GM12878 (cell line): ENCODE results near the gene ACTL7A. TPM values are rescaled to one million over a fixed set of nuclear protein-coding genes. Genes with fewer than 3 reads are reported as not detected.

Source experiments
- ATAC-seq: fragments of 200-7000 bp; cut with Tn5 transposase; 3 replicates; pipeline ENCODE4 v1.9.1; 2020; ENCODE audit warnings: mild to moderate bottlenecking, moderate library complexity
- BruUV-seq: library from RNA; stranded (reverse); fragments of 400-500 nt; replicated peaks from 2 replicates; lab custom pipeline; 2021; lab: Mats Ljungman, UMichigan
- CTCF ChIA-PET: fragments of 300-600 bp; sonication (Branson Sonifier 250); formaldehyde crosslinking; extraction: SDS; loops from one replicate; lab custom pipeline; 2021; ENCODE audit warnings: inconsistent platforms; lab: Yijun Ruan, JAX
- POLR2A ChIA-PET: fragments of 350-600 bp; formaldehyde crosslinking; extraction: SDS; loops from one replicate; lab custom pipeline; 2021; ENCODE audit warnings: inconsistent platforms; lab: Charles Lee
- RAD21 ChIA-PET: fragments of 300-600 bp; sonication (Branson Sonifier 250); formaldehyde crosslinking; loops from one replicate; lab custom pipeline; 2023; ENCODE audit warnings: antibody characterized with exemption; ENCODE audit not compliant: unreplicated experiment; lab: Charles Lee
- SMC1A ChIA-PET: fragments of 300-600 bp; sonication (Branson Sonifier 250); formaldehyde crosslinking; loops from one replicate; lab custom pipeline; 2023; ENCODE audit not compliant: unreplicated experiment, uncharacterized antibody; lab: Charles Lee
- DNase-seq: peaks from one replicate; pipeline ENCODE4 v3.0.0-alpha.2; 2011; ENCODE audit warnings: low read depth, low spot score
- FAIRE-seq: peaks from 3 replicates; lab custom pipeline; 2011; peaks lifted over from hg19 to GRCh38; lab: Jason Lieb, UNC
- H2AFZ ChIP-seq: 2 replicates; pipeline ENCODE4 v1.6.0; 2011; ENCODE audit warnings: low read depth, low read length, control low read depth; ENCODE audit not compliant: control insufficient read depth
- H3K27ac ChIP-seq: 2 replicates; pipeline ENCODE4 v1.5.1; 2011; ENCODE audit warnings: control low read depth; ENCODE audit not compliant: control insufficient read depth, insufficient read depth
- H3K27me3 ChIP-seq, 2 experiments: replicated peaks in 1 of 2; 2 replicates each; pipeline versions ENCODE4 v1.6.0 to v1.6.1; 2011; ENCODE audit warnings: low read length in 1 of 2; ENCODE audit not compliant: control insufficient read depth in 2 of 2, insufficient read depth in 2 of 2
- H3K36me3 ChIP-seq, 2 experiments: 2 replicates each; pipeline ENCODE4 v1.5.1; 2011; ENCODE audit warnings: low read length in 1 of 2; ENCODE audit not compliant: control insufficient read depth in 2 of 2, insufficient read depth in 2 of 2
- H3K4me1 ChIP-seq: 2 replicates; pipeline ENCODE4 v1.6.1; 2011; ENCODE audit warnings: mild to moderate bottlenecking, low read length, moderate library complexity, mixed read lengths; ENCODE audit not compliant: control insufficient read depth, insufficient read depth
- H3K4me2 ChIP-seq: 2 replicates; pipeline ENCODE4 v1.6.0; 2011; ENCODE audit warnings: control low read depth; ENCODE audit not compliant: control insufficient read depth, insufficient read depth
- H3K4me3 ChIP-seq: fragments of 200-600 bp; sonication (generic); 2 replicates; pipeline ENCODE4 v1.5.1; 2016
- H3K79me2 ChIP-seq: 2 replicates; pipeline ENCODE4 v1.6.0; 2011; ENCODE audit warnings: low read length; ENCODE audit not compliant: control insufficient read depth, insufficient read depth
- H3K9ac ChIP-seq: 2 replicates; pipeline ENCODE4 v1.8.0; 2011; ENCODE audit warnings: low read length, control low read depth, mixed read lengths; ENCODE audit not compliant: control insufficient read depth, insufficient read depth
- H3K9me3 ChIP-seq: replicated peaks from 3 replicates; pipeline ENCODE4 v1.5.1; 2011; ENCODE audit warnings: mild to moderate bottlenecking, low read length; ENCODE audit not compliant: control insufficient read depth, insufficient read depth
- H4K20me1 ChIP-seq: 2 replicates; pipeline ENCODE4 v1.6.0; 2011; ENCODE audit not compliant: control insufficient read depth, insufficient read depth
- HDAC6 ChIP-seq: fragments of 200-600 bp; sonication (generic); IDR thresholded peaks from one replicate; pipeline ENCODE4 v1.8.0; 2017; ENCODE audit warnings: antibody characterized with exemption; ENCODE audit not compliant: unreplicated experiment
- NFYA ChIP-seq: IDR thresholded peaks from 2 replicates; pipeline ENCODE4 v1.6.1; 2011; ENCODE audit warnings: low read depth, mild to moderate bottlenecking, low read length, improper control_type of control experiment, borderline replicate concordance
- SUZ12 ChIP-seq: fragments of 200-600 bp; sonication (generic); IDR thresholded peaks from one replicate; pipeline ENCODE4 v1.6.1; 2018; ENCODE audit warnings: antibody characterized with exemption, mild to moderate bottlenecking; ENCODE audit not compliant: unreplicated experiment
- USF2 ChIP-seq: IDR thresholded peaks from 2 replicates; pipeline ENCODE4 v1.6.1; 2011; ENCODE audit warnings: low read depth, low read length, improper control_type of control experiment, borderline replicate concordance
- ZNF24 ChIP-seq: fragments of 450-650 bp; IDR thresholded peaks from 2 replicates; pipeline ENCODE4 v1.6.1; 2017; ENCODE audit warnings: antibody characterized with exemption, mild to moderate bottlenecking
- WGBS: methylation state at CpG from one replicate; pipeline ENCODE4 v1.1.6; 2016; ENCODE audit warnings: low lambda C conversion rate; ENCODE audit not compliant: insufficient replicate concordance, insufficient coverage; ENCODE audit errors: missing lambda C conversion rate; 5-methylcytosine and 5-hydroxymethylcytosine counted together
- in situ Hi-C: fragments of 300-500 bp; cut with MboI; formaldehyde crosslinking; loops from 9 replicates; pipeline ENCODE4 v1.14.3; 2018; ENCODE audit warnings: mixed read lengths
- intact Hi-C: fragments of 100-400 bp; cut with micrococcal nuclease; formaldehyde crosslinking; loops from one replicate; pipeline ENCODE4 v1.14.2; 2022; ENCODE audit not compliant: unreplicated experiment
- polyA plus RNA-seq, 11 experiments: library from polyadenylated mRNA; depleted of rRNA in 4 of 11; unstranded in 6 of 11; stranded (reverse) in 5 of 11; fragments of >200 nt; fragmentation: Nextera tagmentation in 4 of 11; fragmentation: Illumina TruSeq in 1 of 11; extraction: Ambion mirVana in 4 of 11; extraction: Trizol in 1 of 11; gene quantifications; 1 replicate in 1 of 11; 2 replicates in 10 of 11; pipeline versions ENCODE4 v1.2.1 to v1.2.3, GENCODE V29; 2011 to 2016; ENCODE audit warnings: inconsistent platforms in 2 of 11, missing spikeins in 2 of 11, low read depth in 1 of 11
- total RNA-seq, 4 experiments: library from RNA; depleted of rRNA in 3 of 4; stranded (reverse); fragments of >200 nt in 3 of 4; fragmentation: Illumina TruSeq in 1 of 4; extraction: Trizol in 1 of 4; gene quantifications; 2 replicates each; pipeline versions ENCODE4 v1.2.1 to v1.2.3, GENCODE V29; 2013 to 2021

ACTL7A gene
- total and polyA plus RNA-seq, 10 of the 15 experiments (the other 5 are each of a cell fraction or from before 2014, with no cell fraction given), result not detected

GRCh38 chr9:108812396-108813025 lies 49.6 kb upstream of the ACTL7A start:
- FAIRE-seq, result no peak
- no peaks in the 10 kb centered on the region for H3K79me2 ChIP-seq
- POLR2A ChIA-PET, result no interaction called here
- H3K27ac ChIP-seq, result no peak overlapping the region
- DNase-seq, result no peak
- H3K36me3 ChIP-seq, result no peaks in the 10 kb centered on the region
- 0 out of 4 replicates have a peak, but pooled peaks cover 0 to 1% of the 10 kb centered on the region in 2 experiments for H3K27me3 ChIP-seq
- ATAC-seq, result no peak
- no TSS peak for BruUV-seq
- RAD21 ChIA-PET, result no interaction called here
- no peak overlapping the region for H3K4me2 ChIP-seq
- H2AFZ ChIP-seq, result no peak overlapping the region
- no peaks in the 10 kb centered on the region for H4K20me1 ChIP-seq
- intact Hi-C loops, result no loop called here
- CTCF ChIA-PET, result interaction anchor here (0.6 kb wide), 1 partner anchor 13 kb away, joined by 3 read pairs; no protein-coding TSS in a partner anchor
- 33% methylated on average over 7 of the region's 8 CpGs for WGBS
- no peak overlapping the region for H3K9ac ChIP-seq
- H3K9me3 ChIP-seq, result no peaks in the 10 kb centered on the region
- no peak overlapping the region for H3K4me3 ChIP-seq
- SMC1A ChIA-PET, result no interaction called here
- no peaks in the 10 kb centered on the region; the same call in 1 of the 2 replicates for H3K4me1 ChIP-seq
- in situ Hi-C loops, result no loop called here
- no peak for TF ChIP-seq USF2
- no peak for TF ChIP-seq NFYA
- TF ChIP-seq ZNF24, result no peak
- no peak for TF ChIP-seq SUZ12
- TF ChIP-seq HDAC6, result no peak
